HS-27A (cell line): Measurements from ENCODE around the gene TNK2.
"Not testable (repeated sequence)": the region's sequence is repeated elsewhere in the genome, so short reads cannot be mapped to it uniquely, and the experiment has no call there.

Experiments used
- DNase-seq: peaks from one replicate; pipeline ENCODE4 v3.0.0-alpha.2; 2012; ENCODE audit warnings: low read depth, missing footprints

TNK2 gene

GRCh38 chr3:195885036-195885891, 23.1 kb downstream of the TNK2 start:
- DNase-seq = no peak

GRCh38 chr3:195884691-195885035, 23.7 kb downstream of the TNK2 start:
- DNase-seq = no peak

- no peak for DNase-seq
These were observed 24.6 kb downstream of the TNK2 start for GRCh38 chr3:195883801-195884200.

- no peak for DNase-seq
These were observed 25.2 kb downstream of the TNK2 start for GRCh38 chr3:195883160-195883559.

GRCh38 chr3:195882002-195882441, 26.3 kb downstream of the TNK2 start:
- DNase-seq = no peak

- no peak for DNase-seq
These were observed 26.9 kb downstream of the TNK2 start for GRCh38 chr3:195881276-195881988.

GRCh38 chr3:195880037-195880431, 28.3 kb downstream of the TNK2 start:
- DNase-seq = no peak

- no peak for DNase-seq
These were observed 28.8 kb downstream of the TNK2 start for GRCh38 chr3:195879416-195880036.

- no peak for DNase-seq
These were observed 29.7 kb downstream of the TNK2 start for GRCh38 chr3:195878424-195879274.

- DNase-seq = no peak
These were observed 30.5 kb downstream of the TNK2 start for GRCh38 chr3:195877767-195878423.

- no peak for DNase-seq
These were observed 31.1 kb downstream of the TNK2 start for GRCh38 chr3:195877136-195877715.

- DNase-seq = no peak
These were observed 31.9 kb downstream of the TNK2 start for GRCh38 chr3:195876297-195877064.

- no peak for DNase-seq
These were observed 32.7 kb downstream of the TNK2 start for GRCh38 chr3:195875482-195876236.

GRCh38 chr3:195873971-195874370, 34.4 kb downstream of the TNK2 start:
- DNase-seq = no peak

GRCh38 chr3:195873281-195873887, 35.0 kb downstream of the TNK2 start:
- DNase-seq = no peak

GRCh38 chr3:195872800-195873199, 35.6 kb downstream of the TNK2 start:
- no peak for DNase-seq

GRCh38 chr3:195872097-195872496, 36.3 kb downstream of the TNK2 start:
- no peak for DNase-seq

GRCh38 chr3:195871686-195872085, 36.7 kb downstream of the TNK2 start:
- not testable (repeated sequence) for DNase-seq

- no peak for DNase-seq
These were observed 37.4 kb downstream of the TNK2 start for GRCh38 chr3:195870937-195871336.
